Lower leg skin (tissue), 4 donors: ENCODE results near the gene POMC. TPM values are rescaled to one million over a fixed set of nuclear protein-coding genes. Genes with fewer than 3 reads are reported as not detected.
"Not testable (repeated sequence)": the region's sequence is repeated elsewhere in the genome, so short reads cannot be mapped to it uniquely, and the experiment has no call there.

Experiments
- DNase-seq, 2 donors: peaks; one replicate each; pipeline ENCODE4 v3.0.0-alpha.2; 2019; ENCODE audit warnings: low spot score in 2 of 2
- H3K4me3 ChIP-seq: fragments of 200-600 bp; sonication (generic); 2 replicates; pipeline ENCODE4 v1.5.1; 2017; ENCODE audit warnings: mild to moderate bottlenecking, low read depth; ENCODE audit not compliant: poor library complexity, severe bottlenecking
- POLR2A ChIP-seq, 2 donors: fragments of 450-650 bp; IDR thresholded peaks; one replicate each; pipeline ENCODE4 v1.6.1; 2016 to 2017; ENCODE audit warnings: antibody characterized with exemption in 2 of 2, mild to moderate bottlenecking in 1 of 2, moderate library complexity in 1 of 2
- WGBS, 2 donors: methylation state at CpG; one replicate each; pipeline ENCODE4 v1.1.5; 2018; 5-methylcytosine and 5-hydroxymethylcytosine counted together
- intact Hi-C: fragments of 100-400 bp; cut with DNase I; formaldehyde crosslinking; loops from one replicate; pipeline ENCODE4 v1.15.0; 2023; ENCODE audit warnings: low total_unique reads
- total RNA-seq, 4 donors: library from RNA; depleted of rRNA; stranded (reverse); fragments of >200 nt; gene quantifications; one replicate each; pipeline ENCODE4 v1.1.0, GENCODE V29; 2016
- TF ChIP-seq, protein P1 (sequence below), 3 donors: fragments of 450-650 bp; IDR thresholded peaks; one replicate each; pipeline ENCODE4 v1.5.1; 2016; ENCODE audit warnings: antibody characterized with exemption in 3 of 3, mild to moderate bottlenecking in 3 of 3, moderate library complexity in 2 of 3

Gene POMC
- total RNA-seq, 4 donors from 2014 or later: 3.4 to 23.3 (median 6.6) TPM

DNA sequence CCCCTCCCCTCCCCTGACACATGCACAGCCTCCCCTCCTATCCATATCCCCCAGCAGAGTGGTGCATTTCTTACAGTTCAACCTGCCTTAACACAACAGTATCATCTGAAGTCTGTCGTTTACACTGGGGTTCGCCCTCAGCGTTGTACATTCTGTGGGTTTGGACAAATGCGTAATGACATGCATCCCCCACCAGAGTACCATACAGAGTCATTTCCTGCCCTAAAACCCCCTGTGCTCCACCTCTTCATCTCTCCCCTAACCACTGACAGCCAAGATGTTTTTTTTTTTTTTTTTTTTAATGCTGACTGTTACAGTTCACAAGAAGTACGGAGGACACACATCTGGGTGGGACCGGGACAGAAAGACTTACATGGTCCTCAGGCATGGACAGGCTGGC lies 22.6 kb downstream of the POMC start:
- intact Hi-C loops: no loop called here
- TF ChIP-seq, protein P1, sequence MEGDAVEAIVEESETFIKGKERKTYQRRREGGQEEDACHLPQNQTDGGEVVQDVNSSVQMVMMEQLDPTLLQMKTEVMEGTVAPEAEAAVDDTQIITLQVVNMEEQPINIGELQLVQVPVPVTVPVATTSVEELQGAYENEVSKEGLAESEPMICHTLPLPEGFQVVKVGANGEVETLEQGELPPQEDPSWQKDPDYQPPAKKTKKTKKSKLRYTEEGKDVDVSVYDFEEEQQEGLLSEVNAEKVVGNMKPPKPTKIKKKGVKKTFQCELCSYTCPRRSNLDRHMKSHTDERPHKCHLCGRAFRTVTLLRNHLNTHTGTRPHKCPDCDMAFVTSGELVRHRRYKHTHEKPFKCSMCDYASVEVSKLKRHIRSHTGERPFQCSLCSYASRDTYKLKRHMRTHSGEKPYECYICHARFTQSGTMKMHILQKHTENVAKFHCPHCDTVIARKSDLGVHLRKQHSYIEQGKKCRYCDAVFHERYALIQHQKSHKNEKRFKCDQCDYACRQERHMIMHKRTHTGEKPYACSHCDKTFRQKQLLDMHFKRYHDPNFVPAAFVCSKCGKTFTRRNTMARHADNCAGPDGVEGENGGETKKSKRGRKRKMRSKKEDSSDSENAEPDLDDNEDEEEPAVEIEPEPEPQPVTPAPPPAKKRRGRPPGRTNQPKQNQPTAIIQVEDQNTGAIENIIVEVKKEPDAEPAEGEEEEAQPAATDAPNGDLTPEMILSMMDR (IDR thresholded peaks at IDR 0.05): no peak
- TF ChIP-seq POLR2A (IDR thresholded peaks at IDR 0.05): no peak
- H3K4me3 ChIP-seq: no peak overlapping the region
- no peak for DNase-seq
- WGBS, 2 donors: 85 to 88% methylated on average over 6 of the region's 6 CpGs

DNA sequence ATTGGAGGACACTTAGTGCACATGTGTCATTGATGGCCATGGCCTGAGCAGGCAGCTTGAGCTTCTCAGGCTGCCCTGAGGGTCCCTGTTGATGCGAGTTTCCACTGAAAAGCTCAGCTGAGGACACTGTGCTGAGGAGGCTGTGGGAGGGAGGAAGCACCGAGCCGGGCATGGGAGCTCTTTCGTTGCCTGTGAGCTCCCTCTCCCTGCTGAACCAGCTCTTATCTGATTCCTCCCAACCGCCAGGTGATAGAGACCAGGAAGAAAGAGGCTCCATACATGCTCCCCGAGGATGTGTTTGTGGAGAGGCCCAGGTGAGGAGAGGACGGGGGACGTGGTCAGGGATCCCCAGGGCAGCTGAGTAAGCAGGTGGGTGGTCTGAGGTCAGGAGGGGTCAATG lies 27.3 kb downstream of the POMC start:
- WGBS, 2 donors: 59 to 68% methylated on average over 8 of the region's 8 CpGs
- H3K4me3 ChIP-seq: no peak overlapping the region
- TF ChIP-seq POLR2A (IDR thresholded peaks at IDR 0.05): no peak
- TF ChIP-seq, protein P1 (IDR thresholded peaks at IDR 0.05): no peak
- intact Hi-C loops: no loop called here
- DNase-seq: no peak

DNA sequence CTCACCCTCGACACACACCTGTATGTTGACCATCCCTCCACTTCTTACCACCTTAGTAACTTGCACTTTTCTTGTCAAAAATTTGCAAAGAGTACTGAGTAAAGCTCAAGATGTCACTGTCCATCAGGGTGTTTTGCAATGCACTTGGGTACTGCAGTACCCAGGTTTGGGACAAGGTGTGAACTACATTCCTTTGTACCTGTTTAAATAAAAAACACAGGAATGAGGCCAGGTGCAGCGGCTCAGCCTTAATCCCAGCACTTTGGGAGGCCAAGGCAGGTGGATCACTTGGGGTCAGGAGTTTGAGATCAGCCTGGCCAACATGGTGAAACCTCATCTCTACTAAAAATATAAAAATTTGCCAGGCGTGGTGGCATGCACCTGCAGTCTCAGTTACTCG lies 27.8 kb downstream of the POMC start:
- DNase-seq, H3K4me3 ChIP-seq, intact Hi-C loops: not testable (repeated sequence)
- 92 to 96% methylated on average over 4 of the region's 4 CpGs for WGBS, 2 donors

DNA sequence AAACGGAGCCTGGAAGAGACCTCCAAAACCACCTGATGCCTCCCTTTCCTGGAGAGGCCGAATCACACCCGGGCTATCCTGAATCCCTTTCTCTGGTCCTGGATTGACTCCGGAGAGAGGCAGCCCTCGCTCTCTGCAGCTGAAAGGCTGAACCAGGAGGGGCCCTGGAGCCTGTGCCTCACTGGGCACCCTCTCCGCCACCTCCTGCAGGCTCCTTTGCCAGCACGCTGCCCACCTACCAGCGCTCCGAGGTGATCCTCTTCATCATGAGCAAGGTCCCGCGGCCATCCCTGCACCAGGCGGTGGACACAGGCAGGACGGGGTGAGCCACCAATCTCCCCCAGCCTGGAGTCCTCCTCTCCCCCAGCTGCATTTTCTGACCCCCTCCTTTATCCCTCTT lies 35.7 kb downstream of the POMC start:
- no peak overlapping the region for H3K4me3 ChIP-seq
- DNase-seq: no peak
- 90 to 93% methylated on average over 13 of the region's 13 CpGs for WGBS, 2 donors

DNA sequence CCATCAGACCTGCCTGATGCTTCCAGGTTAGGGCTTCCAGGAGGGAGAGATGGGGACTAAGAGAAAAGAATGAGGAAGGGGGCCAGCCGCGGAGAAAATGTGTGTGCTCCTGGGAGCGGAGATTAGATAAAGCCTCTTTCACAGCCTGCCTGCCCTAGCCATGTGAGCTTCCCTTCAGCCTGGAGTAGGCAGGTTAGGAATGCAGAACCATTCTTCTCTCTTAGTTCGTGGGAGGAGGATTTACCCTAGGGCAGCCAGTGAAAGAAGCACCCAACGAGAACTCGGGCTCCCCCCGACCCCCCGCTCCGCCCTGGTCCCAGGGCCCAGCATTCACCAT lies 36.1 kb downstream of the POMC start:
- no peak for DNase-seq
- WGBS, 2 donors: 41 to 57% methylated on average over 9 of the region's 9 CpGs
- H3K4me3 ChIP-seq: no peak overlapping the region
- intact Hi-C loops: no loop called here
- TF ChIP-seq POLR2A (IDR thresholded peaks at IDR 0.05): no peak
- TF ChIP-seq, protein P1 (IDR thresholded peaks at IDR 0.05): no peak

More for the DNA sequence above, 35.7 kb downstream of the POMC start:
- intact Hi-C loops: no loop called here
- TF ChIP-seq, protein P1 (IDR thresholded peaks at IDR 0.05): no peak
- TF ChIP-seq POLR2A (IDR thresholded peaks at IDR 0.05): no peak

DNA sequence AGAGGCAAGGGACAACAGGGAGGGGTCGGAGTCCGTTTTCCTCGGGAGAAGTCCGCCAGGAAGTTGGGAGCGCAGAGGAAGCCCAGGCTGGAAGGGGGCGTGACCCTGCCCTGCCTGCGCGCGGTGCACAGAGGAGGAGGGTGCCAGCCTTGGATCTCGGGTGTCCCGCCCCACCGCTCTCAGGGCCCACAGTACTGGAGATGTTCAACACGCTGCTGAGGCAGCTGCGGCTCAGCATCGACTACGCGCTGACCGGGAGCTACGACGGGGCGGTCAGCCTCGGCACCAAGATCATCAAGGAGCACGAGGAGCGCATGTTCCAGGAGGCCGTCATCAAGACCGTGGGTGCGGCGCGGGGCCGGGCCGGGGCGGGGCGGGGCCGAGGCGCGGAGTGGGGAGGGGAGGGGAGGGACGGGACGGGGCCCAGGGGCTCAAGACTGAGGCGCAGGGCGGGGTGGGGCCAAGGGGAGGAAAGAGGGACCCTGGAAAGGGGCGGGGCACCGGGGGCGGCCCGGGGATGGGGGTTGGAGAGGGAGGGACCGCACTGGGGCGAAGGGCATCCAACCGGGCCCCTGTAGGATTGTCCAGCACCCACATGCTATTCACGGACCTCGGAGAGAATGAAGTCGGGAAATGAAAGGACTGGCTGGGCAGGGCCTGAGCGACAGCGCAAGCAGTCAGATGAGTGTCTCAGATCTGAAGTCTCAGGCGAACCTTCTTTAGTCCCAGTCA lies 36.6 kb downstream of the POMC start:
- no peak overlapping the region for H3K4me3 ChIP-seq
- WGBS, 2 donors: 29 to 30% methylated on average over 28 to 48 of the region's 53 CpGs
- TF ChIP-seq, protein P1 (IDR thresholded peaks at IDR 0.05): no peak
- no peak for TF ChIP-seq POLR2A (IDR thresholded peaks at IDR 0.05)
- no peak for DNase-seq
- intact Hi-C loops: no loop called here
